ENCODE data around the gene APLNR. TPM values are rescaled to one million over a fixed set of nuclear protein-coding genes. Genes with fewer than 3 reads are reported as not detected.

Gene APLNR
- total and polyA plus RNA-seq, 10 of the 15 experiments (the other 5 are each of a cell fraction or from before 2014, with no cell fraction given) = 0.11 TPM; not detected in 9

GRCh38 chr11:57230791-57231538 lies 6.1 kb downstream of the APLNR start:
- ChIA-PET RAD21 (ENCODE audit: unreplicated experiment) (no interaction called here), SMC1A (ENCODE audit: uncharacterized antibody, unreplicated experiment) (no interaction called here), POLR2A (no interaction called here), CTCF (interaction anchor here (1.1 kb wide), 1 partner anchor 19 kb away, joined by 4 read pairs; no protein-coding TSS in a partner anchor)
- TF ChIP-seq TAF1 (IDR thresholded peaks at IDR 0.05; ENCODE audit: borderline replicate concordance, low read depth, low read length) (no peak), EP300 (IDR thresholded peaks at IDR 0.05; ENCODE audit: borderline replicate concordance in 1 of 2, control insufficient read depth in 1 of 2, low read depth in 2 of 2, low read length in 2 of 2) (no peak), MYB (IDR thresholded peaks at IDR 0.05; ENCODE audit: borderline replicate concordance, low read depth, low read length) (no peak), YBX1 (IDR thresholded peaks at IDR 0.05) (no peak), MYC (IDR thresholded peaks at IDR 0.05; ENCODE audit: insufficient read depth, insufficient read length, insufficient replicate concordance, low read length, severe bottlenecking) (no peak), STAT3 (IDR thresholded peaks at IDR 0.05; ENCODE audit: low read depth, low read length) (no peak)
- TF ChIP-seq, protein P1, sequence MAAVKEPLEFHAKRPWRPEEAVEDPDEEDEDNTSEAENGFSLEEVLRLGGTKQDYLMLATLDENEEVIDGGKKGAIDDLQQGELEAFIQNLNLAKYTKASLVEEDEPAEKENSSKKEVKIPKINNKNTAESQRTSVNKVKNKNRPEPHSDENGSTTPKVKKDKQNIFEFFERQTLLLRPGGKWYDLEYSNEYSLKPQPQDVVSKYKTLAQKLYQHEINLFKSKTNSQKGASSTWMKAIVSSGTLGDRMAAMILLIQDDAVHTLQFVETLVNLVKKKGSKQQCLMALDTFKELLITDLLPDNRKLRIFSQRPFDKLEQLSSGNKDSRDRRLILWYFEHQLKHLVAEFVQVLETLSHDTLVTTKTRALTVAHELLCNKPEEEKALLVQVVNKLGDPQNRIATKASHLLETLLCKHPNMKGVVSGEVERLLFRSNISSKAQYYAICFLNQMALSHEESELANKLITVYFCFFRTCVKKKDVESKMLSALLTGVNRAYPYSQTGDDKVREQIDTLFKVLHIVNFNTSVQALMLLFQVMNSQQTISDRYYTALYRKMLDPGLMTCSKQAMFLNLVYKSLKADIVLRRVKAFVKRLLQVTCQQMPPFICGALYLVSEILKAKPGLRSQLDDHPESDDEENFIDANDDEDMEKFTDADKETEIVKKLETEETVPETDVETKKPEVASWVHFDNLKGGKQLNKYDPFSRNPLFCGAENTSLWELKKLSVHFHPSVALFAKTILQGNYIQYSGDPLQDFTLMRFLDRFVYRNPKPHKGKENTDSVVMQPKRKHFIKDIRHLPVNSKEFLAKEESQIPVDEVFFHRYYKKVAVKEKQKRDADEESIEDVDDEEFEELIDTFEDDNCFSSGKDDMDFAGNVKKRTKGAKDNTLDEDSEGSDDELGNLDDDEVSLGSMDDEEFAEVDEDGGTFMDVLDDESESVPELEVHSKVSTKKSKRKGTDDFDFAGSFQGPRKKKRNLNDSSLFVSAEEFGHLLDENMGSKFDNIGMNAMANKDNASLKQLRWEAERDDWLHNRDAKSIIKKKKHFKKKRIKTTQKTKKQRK (IDR thresholded peaks at IDR 0.05; ENCODE audit: low read depth, low read length) = no peak
- H3K4me2 ChIP-seq (ENCODE audit: control insufficient read depth, insufficient read depth) = no peak overlapping the region
- in situ Hi-C loops (cut with MboI) (no loop called here), intact Hi-C loops (cut with micrococcal nuclease; ENCODE audit: unreplicated experiment) (no loop called here)
- H4K20me1 ChIP-seq (ENCODE audit: control insufficient read depth, insufficient read depth) = no peaks in the 10 kb centered on the region
- DNase-seq (ENCODE audit: low read depth, low spot score) (no peak), FAIRE-seq (no peak), ATAC-seq (no peak)
- H3K4me3 ChIP-seq = no peak overlapping the region
- no peaks in the 10 kb centered on the region for H3K4me1 ChIP-seq (ENCODE audit: control insufficient read depth, insufficient read depth, low read length)
- H3K9me3 ChIP-seq (replicated peaks; ENCODE audit: control insufficient read depth, insufficient read depth, low read length) = no peaks in the 10 kb centered on the region
- 19% methylated on average over 18 of the region's 18 CpGs for WGBS (ENCODE audit: insufficient coverage, insufficient replicate concordance, low lambda C conversion rate, missing lambda C conversion rate)
- H3K79me2 ChIP-seq (ENCODE audit: control insufficient read depth, insufficient read depth, low read length) = no peaks in the 10 kb centered on the region
- no peak overlapping the region for H3K9ac ChIP-seq (ENCODE audit: control insufficient read depth, insufficient read depth, low read length)
- no peaks in the 10 kb centered on the region for H3K36me3 ChIP-seq (ENCODE audit: control insufficient read depth in 2 of 2, insufficient read depth in 2 of 2, low read length in 1 of 2)
- no TSS peak for BruUV-seq (replicated peaks)
- peaks cover 0 to 2% of the 10 kb centered on the region in 2 experiments; a peak in 3 of 4 replicates for H3K27me3 ChIP-seq (replicated peaks in 1 of 2; ENCODE audit: control insufficient read depth in 2 of 2, insufficient read depth in 2 of 2, low read length in 1 of 2)
- no peak overlapping the region for H3K27ac ChIP-seq (ENCODE audit: control insufficient read depth, insufficient read depth)
- no peak overlapping the region for H2AFZ ChIP-seq (ENCODE audit: control insufficient read depth, low read depth, low read length)
